Sigmoid colon (tissue), 7 donors: ENCODE data around the gene HDAC9. TPM values are rescaled to one million over a fixed set of nuclear protein-coding genes. Genes with fewer than 3 reads are reported as not detected.

Experiments used
- DNase-seq: peaks from one replicate; pipeline ENCODE4 v3.0.0-alpha.2; 2019
- H3K27ac ChIP-seq, 4 donors: fragments of 200-600 bp; sonication (generic); one replicate each; pipeline ENCODE4 v1.5.1; 2016 to 2019; ENCODE audit warnings: mild to moderate bottlenecking in 1 of 4
- H3K27me3 ChIP-seq, 3 donors: fragments of 200-600 bp; sonication (generic); one replicate each; pipeline ENCODE4 v1.5.1; 2019; ENCODE audit warnings: mild to moderate bottlenecking in 1 of 3
- H3K36me3 ChIP-seq, 4 donors: fragments of 200-600 bp; sonication (generic); one replicate each; pipeline ENCODE4 v1.5.1; 2016 to 2019
- H3K4me1 ChIP-seq, 4 donors: fragments of 200-600 bp; sonication (generic); one replicate each; pipeline ENCODE4 v1.5.1; 2017 to 2019
- H3K4me3 ChIP-seq, 4 donors: fragments of 200-600 bp; sonication (generic); one replicate each; pipeline ENCODE4 v1.5.1; 2017 to 2019; ENCODE audit warnings: mild to moderate bottlenecking in 2 of 4, moderate library complexity in 1 of 4
- H3K9me3 ChIP-seq, 4 donors: fragments of 200-600 bp in 3 of 4; sonication (generic) in 3 of 4; one replicate each; pipeline versions ENCODE4 v1.5.1 to v1.6.1; 2013 to 2019
- CTCF ChIP-seq, 4 experiments: fragments of 450-650 bp in 3 of 4; fragments of 200-600 bp in 1 of 4; IDR thresholded peaks; one replicate each; pipeline ENCODE4 v1.5.1; 2016 to 2019; ENCODE audit warnings: antibody characterized with exemption in 4 of 4, mild to moderate bottlenecking in 3 of 4, moderate library complexity in 2 of 4
- EP300 ChIP-seq, 4 donors: sonication (generic); formaldehyde crosslinking; IDR thresholded peaks; one replicate each; pipeline ENCODE4 v1.6.1; 2017; ENCODE audit warnings: antibody characterized with exemption in 4 of 4
- POLR2A ChIP-seq, 2 donors: fragments of 450-650 bp; IDR thresholded peaks; one replicate each; pipeline ENCODE4 v1.6.1; 2016; ENCODE audit warnings: antibody characterized with exemption in 2 of 2, mild to moderate bottlenecking in 2 of 2, moderate library complexity in 2 of 2
- POLR2AphosphoS5 ChIP-seq, 4 donors: sonication (generic); formaldehyde crosslinking; IDR thresholded peaks; one replicate each; pipeline ENCODE4 v1.6.1; 2017; ENCODE audit warnings: antibody characterized with exemption in 4 of 4
- WGBS, 2 donors: extraction: QIAGEN DNeasy Blood & Tissue Kit; methylation state at CpG; one replicate each; pipeline ENCODE4 v1.1.7; 2013; 5-methylcytosine and 5-hydroxymethylcytosine counted together
- intact Hi-C: fragments of 100-400 bp; cut with DNase I; formaldehyde crosslinking; loops from one replicate; pipeline ENCODE4 v1.15.1; 2023
- polyA plus RNA-seq, 3 donors: library from polyadenylated mRNA; stranded (reverse); fragments of 200-250 nt; gene quantifications; one replicate each; pipeline ENCODE4 v1.2.3, GENCODE V29; 2013
- total RNA-seq, 4 donors: library from RNA; depleted of rRNA; stranded (reverse); fragments of >200 nt; gene quantifications; one replicate each; pipeline ENCODE4 v1.1.0, GENCODE V29; 2016
- donor health status: healthy with polysubstance abuse.
- donor health status: Bipolar disorder and iron deficiency.
- donor health status: healthy.

The HDAC9 gene
- total and polyA plus RNA-seq, 7 donors: 2.4 to 38.2 (median 22.2) TPM

GRCh38 chr7:18573410-18574234 is 78.1 kb downstream of the HDAC9 start:
- H3K4me3 ChIP-seq: no peak overlapping the region
- H3K9me3 ChIP-seq: no peaks in the 10 kb centered on the region
- WGBS, 2 donors: 87 to 92% methylated on average over 20 of the region's 20 CpGs
- H3K27me3 ChIP-seq: no peaks in the 10 kb centered on the region
- DNase-seq: no peak
- no peaks in the 10 kb centered on the region for H3K36me3 ChIP-seq
- no peaks in the 10 kb centered on the region for H3K4me1 ChIP-seq
- intact Hi-C loops: loop anchor here (5.0 kb wide), 1 partner anchor 221 kb away; no protein-coding TSS in a partner anchor
- no peak for TF ChIP-seq EP300 (IDR thresholded peaks at IDR 0.05)
- no peak for TF ChIP-seq POLR2A (IDR thresholded peaks at IDR 0.05)
- no peak for TF ChIP-seq CTCF (IDR thresholded peaks at IDR 0.05)
- TF ChIP-seq POLR2AphosphoS5 (IDR thresholded peaks at IDR 0.05): no peak
- H3K27ac ChIP-seq: no peak overlapping the region

- Histone ChIP-seq H3K9me3 (no peaks in the 10 kb centered on the region), H3K36me3 (no peaks in the 10 kb centered on the region), H3K4me3 (no peak overlapping the region), H3K27me3 (no peaks in the 10 kb centered on the region), H3K27ac (no peak overlapping the region), H3K4me1 (no peaks in the 10 kb centered on the region)
- TF ChIP-seq POLR2A (IDR thresholded peaks at IDR 0.05): no peak
- TF ChIP-seq POLR2AphosphoS5 (IDR thresholded peaks at IDR 0.05): no peak
- no peak for TF ChIP-seq CTCF (IDR thresholded peaks at IDR 0.05)
- no peak for TF ChIP-seq EP300 (IDR thresholded peaks at IDR 0.05)
- intact Hi-C loops: loop anchor here (5.0 kb wide), 1 partner anchor 222 kb away; no protein-coding TSS in a partner anchor
- WGBS, 2 donors: 96 to 97% methylated on average over 7 of the region's 7 CpGs
- no peak for DNase-seq
These were observed 78.6 kb downstream of the HDAC9 start for GRCh38 chr7:18574235-18574540.

GRCh38 chr7:18574676-18575075 is 79.1 kb downstream of the HDAC9 start:
- 94 to 95% methylated on average over 14 of the region's 14 CpGs for WGBS, 2 donors
- Histone ChIP-seq H3K36me3 (no peaks in the 10 kb centered on the region), H3K9me3 (no peaks in the 10 kb centered on the region), H3K27ac (no peak overlapping the region), H3K4me3 (no peak overlapping the region), H3K27me3 (no peaks in the 10 kb centered on the region), H3K4me1 (no peaks in the 10 kb centered on the region)
- TF ChIP-seq EP300 (IDR thresholded peaks at IDR 0.05) (no peak), POLR2A (IDR thresholded peaks at IDR 0.05) (no peak), POLR2AphosphoS5 (IDR thresholded peaks at IDR 0.05) (no peak), CTCF (IDR thresholded peaks at IDR 0.05) (no peak)
- no peak for DNase-seq
- intact Hi-C loops: loop anchor here (5.0 kb wide), 1 partner anchor 222 kb away; no protein-coding TSS in a partner anchor

GRCh38 chr7:18575622-18576572 is 80.3 kb downstream of the HDAC9 start:
- WGBS, 2 donors: 89 to 91% methylated on average over 6 of the region's 6 CpGs
- Histone ChIP-seq H3K27me3 (no peaks in the 10 kb centered on the region), H3K27ac (no peak overlapping the region), H3K4me3 (no peak overlapping the region), H3K4me1 (no peaks in the 10 kb centered on the region), H3K36me3 (no peaks in the 10 kb centered on the region), H3K9me3 (no peaks in the 10 kb centered on the region)
- TF ChIP-seq EP300 (IDR thresholded peaks at IDR 0.05) (no peak), CTCF (IDR thresholded peaks at IDR 0.05) (no peak), POLR2A (IDR thresholded peaks at IDR 0.05) (no peak), POLR2AphosphoS5 (IDR thresholded peaks at IDR 0.05) (no peak)
- intact Hi-C loops: no loop called here
- no peak for DNase-seq
